ENCODE data around the gene SUSD1. TPM values are rescaled to one million over a fixed set of nuclear protein-coding genes. Genes with fewer than 3 reads are reported as not detected.
A peak's percentile ranks its signal among the peaks of the same experiment; 100 is the strongest.

Gene SUSD1
- total RNA-seq, 2 experiments from 2014 or later: 3.2 to 3.6 TPM

DNA sequence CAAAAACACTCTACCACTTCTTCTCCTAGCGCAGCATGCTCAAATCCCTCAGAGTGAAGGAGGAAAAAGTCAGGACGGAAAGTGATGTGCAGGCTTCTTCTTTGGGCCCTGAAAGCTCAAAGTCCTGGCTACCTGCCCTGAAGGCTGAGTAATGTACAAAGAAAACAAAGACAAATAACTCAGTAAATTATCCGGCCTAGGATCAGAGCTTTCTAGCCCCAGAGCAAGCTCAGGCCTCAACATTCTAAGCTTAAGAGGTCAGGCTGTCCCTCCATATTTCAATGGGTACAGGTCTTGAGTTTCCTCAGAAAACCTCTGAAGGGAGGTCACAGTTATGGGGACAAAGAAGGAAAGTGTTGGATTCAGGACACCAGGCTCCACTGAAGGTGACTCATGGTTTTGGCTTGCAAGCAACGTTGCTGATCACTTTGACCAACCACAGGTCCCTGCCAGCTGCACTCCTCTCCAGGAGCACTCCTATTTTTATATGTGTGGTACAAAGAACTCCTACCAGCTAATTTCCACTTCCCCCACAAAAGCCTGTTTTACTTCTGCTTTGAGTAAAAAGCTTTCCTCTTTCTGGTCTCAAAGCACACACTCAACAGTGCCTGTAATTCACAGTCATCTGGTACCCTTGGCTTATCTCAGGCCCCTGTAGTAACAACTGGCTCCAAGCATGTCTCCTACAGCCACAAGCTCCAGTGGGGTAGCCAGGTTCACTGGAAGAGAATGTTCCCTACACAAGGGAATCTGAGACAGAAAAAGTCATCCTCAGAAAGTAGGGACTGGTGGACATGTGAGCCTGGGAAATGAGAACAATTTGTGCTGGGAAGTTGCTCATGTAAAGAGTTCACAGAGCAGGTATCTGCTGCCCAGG lies 162.8 kb downstream of the SUSD1 start:
- Mint-ChIP-seq H3K27ac (no peak overlapping the region), H3K4me1 (ENCODE audit: low read depth) (peaks cover 31% of the 10 kb centered on the region), H3K36me3 (no peaks in the 10 kb centered on the region), H3K4me3 (no peak overlapping the region), H3K9me3 (no peaks in the 10 kb centered on the region), H3K27me3 (peaks cover 25% of the 10 kb centered on the region)
- intact Hi-C loops (cut with micrococcal nuclease): loop anchor here (1.0 to 5.0 kb wide), 3 partner anchors 17 to 55 kb away; no protein-coding TSS in a partner anchor
- POLR2A ChIA-PET: interaction anchor here (0.7 to 2.7 kb wide), 7 partner anchors 10 to 97 kb away, joined by 3 to 10 read pairs (median 3); no protein-coding TSS in a partner anchor
- peak; percentile 49 for DNase-seq
- CTCF ChIA-PET: interaction anchor here (0.9 to 2.5 kb wide), 5 partner anchors 18 to 116 kb away, joined by 3 to 10 read pairs (median 5); partner anchors contain the start of gene UGCG

DNA sequence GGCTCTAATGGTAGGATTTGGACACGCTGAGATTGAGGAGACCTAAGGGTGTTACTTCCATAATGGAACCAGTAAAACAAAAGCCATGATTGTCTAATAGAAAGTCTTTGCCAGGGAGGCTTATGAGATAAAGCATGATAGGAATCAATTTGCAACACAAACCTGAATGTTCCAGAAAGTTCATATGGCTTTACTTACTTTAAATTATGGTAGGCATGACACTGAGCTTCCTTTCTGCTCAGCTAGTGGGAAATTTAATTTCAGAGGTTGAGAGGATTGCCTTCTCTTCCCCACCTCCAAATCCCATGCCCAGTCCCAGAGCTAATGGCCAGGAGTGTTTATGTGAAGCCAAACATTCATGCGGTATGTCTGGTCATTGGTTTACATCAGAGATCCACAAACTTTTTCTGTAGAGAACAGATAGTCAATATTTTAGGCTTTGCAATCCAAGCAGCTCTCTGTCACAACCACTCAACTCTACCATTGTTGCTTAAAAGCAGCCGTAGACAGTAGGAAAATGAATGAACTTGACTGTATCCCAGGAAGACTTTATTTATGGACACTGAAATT lies 164.0 kb downstream of the SUSD1 start:
- intact Hi-C loops (cut with micrococcal nuclease): loop anchor here (5.0 kb wide), 1 partner anchor 54 kb away; no protein-coding TSS in a partner anchor
- no peaks in the 10 kb centered on the region for H3K9me3 Mint-ChIP-seq
- peaks cover 26% of the 10 kb centered on the region for H3K27me3 Mint-ChIP-seq
- H3K36me3 Mint-ChIP-seq: no peaks in the 10 kb centered on the region
- CTCF ChIA-PET: interaction anchor here (1.4 to 2.5 kb wide), 4 partner anchors 17 to 64 kb away, joined by 3 to 10 read pairs (median 6); no protein-coding TSS in a partner anchor
- H3K4me1 Mint-ChIP-seq (ENCODE audit: low read depth): peaks cover 32% of the 10 kb centered on the region
- H3K27ac Mint-ChIP-seq: no peak overlapping the region
- no peak for DNase-seq
- POLR2A ChIA-PET: interaction anchor here (1.1 to 2.7 kb wide), 3 partner anchors 9 to 23 kb away, joined by 3 to 10 read pairs (median 3); no protein-coding TSS in a partner anchor
- H3K4me3 Mint-ChIP-seq: no peak overlapping the region

DNA sequence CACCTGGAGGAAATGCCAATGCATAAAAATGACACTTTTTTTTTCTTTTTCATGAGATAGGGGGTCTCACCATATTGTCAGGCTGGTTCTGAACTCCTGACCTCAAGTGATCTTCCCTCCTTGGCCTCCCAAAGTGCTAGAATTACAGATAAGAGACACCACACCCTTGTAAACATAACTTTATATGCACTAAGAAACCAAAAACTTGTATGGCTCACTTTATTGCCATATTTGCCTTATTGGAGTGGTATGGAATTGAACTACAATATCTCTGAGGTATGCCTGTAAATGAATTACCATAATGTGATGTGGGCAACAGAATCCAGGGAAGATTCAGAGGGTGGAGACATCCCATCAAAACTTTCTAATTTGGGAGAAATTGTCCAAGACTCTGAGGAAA lies 164.6 kb downstream of the SUSD1 start:
- ChIA-PET CTCF (interaction anchor here (1.9 kb wide), 1 partner anchor 24 kb away, joined by 7 read pairs; no protein-coding TSS in a partner anchor), POLR2A (interaction anchor here (1.1 to 2.7 kb wide), 2 partner anchors 8 to 16 kb away, joined by 3 to 10 read pairs; no protein-coding TSS in a partner anchor)
- H3K27me3 Mint-ChIP-seq: peaks cover 26% of the 10 kb centered on the region
- H3K36me3 Mint-ChIP-seq: no peaks in the 10 kb centered on the region
- H3K4me3 Mint-ChIP-seq: no peak overlapping the region
- H3K27ac Mint-ChIP-seq: no peak overlapping the region
- peaks cover 38% of the 10 kb centered on the region for H3K4me1 Mint-ChIP-seq (ENCODE audit: low read depth)
- no peak for DNase-seq
- no peaks in the 10 kb centered on the region for H3K9me3 Mint-ChIP-seq
- intact Hi-C loops (cut with micrococcal nuclease): loop anchor here (5.0 kb wide), 1 partner anchor 53 kb away; no protein-coding TSS in a partner anchor

DNA sequence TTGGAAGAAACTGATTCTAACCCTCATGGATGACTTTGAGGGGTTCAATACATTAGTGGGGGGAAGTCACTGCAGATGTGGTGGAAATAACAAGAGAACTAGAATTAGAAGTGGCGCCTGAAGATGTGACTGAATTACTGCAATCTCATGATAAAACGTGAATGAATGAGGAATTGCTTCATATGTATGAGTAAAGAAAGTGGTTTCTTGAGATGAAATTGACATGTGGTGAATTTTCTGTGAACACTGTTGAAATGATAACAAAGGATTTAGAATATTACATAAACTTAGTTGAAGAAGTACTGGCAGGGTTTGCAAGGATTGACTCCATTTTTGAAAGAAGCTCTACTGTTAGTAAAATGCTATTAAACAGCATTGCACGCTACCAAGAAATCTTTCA lies 165.4 kb downstream of the SUSD1 start:
- Mint-ChIP-seq H3K36me3 (no peaks in the 10 kb centered on the region), H3K4me3 (no peak overlapping the region), H3K4me1 (ENCODE audit: low read depth) (peaks cover 43% of the 10 kb centered on the region), H3K9me3 (no peaks in the 10 kb centered on the region), H3K27me3 (peaks cover 23% of the 10 kb centered on the region), H3K27ac (no peak overlapping the region)
- intact Hi-C loops (cut with micrococcal nuclease): loop anchor here (5.0 kb wide), 1 partner anchor 52 kb away; no protein-coding TSS in a partner anchor
- POLR2A ChIA-PET: no interaction called here
- no peak for DNase-seq
- CTCF ChIA-PET: no interaction called here

DNA sequence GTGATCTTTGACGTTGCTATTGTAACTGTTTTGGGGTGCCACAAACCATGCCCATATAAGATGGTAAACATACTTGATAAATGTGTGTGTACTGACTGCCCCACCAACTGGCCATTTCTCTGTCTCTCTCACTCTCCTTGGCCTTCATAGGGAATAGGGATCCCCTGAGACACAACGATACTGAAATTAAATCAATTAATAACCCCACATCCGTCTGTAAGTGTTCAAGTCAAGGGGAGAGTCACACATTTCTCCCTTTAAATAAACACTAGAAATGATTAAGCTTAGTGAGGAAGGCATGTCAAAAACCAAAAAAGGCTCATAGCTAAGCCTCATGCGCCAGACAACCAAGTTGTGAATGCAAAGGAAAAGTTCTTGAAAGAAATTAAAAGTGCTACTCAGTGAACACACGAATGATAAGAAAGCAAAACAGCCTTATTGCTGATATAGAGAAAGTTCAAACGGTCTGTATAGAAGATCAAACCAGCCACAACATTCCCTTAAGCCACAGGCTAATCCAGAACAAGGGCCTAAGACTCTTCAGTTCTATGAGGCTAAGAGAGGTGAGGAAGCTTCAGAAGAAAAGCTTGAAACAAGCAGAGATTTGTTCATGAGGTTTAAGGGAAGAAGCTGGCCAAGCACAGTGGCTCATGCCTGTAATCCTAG lies 167.4 kb downstream of the SUSD1 start:
- H3K36me3 Mint-ChIP-seq: no peaks in the 10 kb centered on the region
- H3K4me3 Mint-ChIP-seq: no peak overlapping the region
- H3K27ac Mint-ChIP-seq: no peak overlapping the region
- H3K9me3 Mint-ChIP-seq: no peaks in the 10 kb centered on the region
- CTCF ChIA-PET: interaction anchor here (0.6 kb wide), 1 partner anchor 353 kb away, joined by 3 read pairs; no protein-coding TSS in a partner anchor
- DNase-seq: no peak
- H3K4me1 Mint-ChIP-seq (ENCODE audit: low read depth): peaks cover 48% of the 10 kb centered on the region
- intact Hi-C loops (cut with micrococcal nuclease): no loop called here
- POLR2A ChIA-PET: no interaction called here
- H3K27me3 Mint-ChIP-seq: peaks cover 23% of the 10 kb centered on the region

DNA sequence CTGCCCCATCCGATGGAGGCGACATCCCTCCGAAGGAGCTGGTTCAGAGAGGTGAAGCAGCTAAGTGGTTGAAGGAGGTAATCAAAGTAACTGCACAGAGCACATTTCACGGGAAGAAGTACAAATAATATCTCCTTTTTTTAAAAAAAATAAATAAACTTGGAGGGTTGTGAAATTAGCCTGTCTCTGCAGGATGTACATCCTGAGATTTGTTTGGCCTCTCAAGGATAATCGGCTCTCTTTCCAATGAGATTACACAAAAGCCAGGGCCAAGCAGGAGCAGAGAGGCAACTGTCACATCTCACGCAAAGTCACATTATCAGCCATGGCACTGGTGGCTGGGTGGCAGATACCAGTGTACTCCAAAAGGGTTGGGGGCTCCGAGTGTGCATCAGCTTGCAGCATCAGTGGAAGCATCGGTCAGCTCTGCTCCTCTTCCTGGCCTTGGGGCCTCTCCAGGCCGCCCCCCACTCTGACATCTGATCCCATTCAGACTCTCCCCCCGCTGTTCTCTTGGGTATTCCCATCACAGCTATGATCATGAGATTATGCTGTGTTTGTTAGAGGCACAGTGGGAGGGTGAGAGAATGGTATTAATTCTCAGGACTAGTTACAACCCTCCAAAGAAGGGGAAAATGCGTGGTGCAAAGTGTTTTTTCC lies 168.6 kb downstream of the SUSD1 start:
- H3K4me3 Mint-ChIP-seq: no peak overlapping the region
- intact Hi-C loops (cut with micrococcal nuclease): no loop called here
- no peak overlapping the region for H3K27ac Mint-ChIP-seq
- peaks cover 47% of the 10 kb centered on the region for H3K4me1 Mint-ChIP-seq (ENCODE audit: low read depth)
- no peak for DNase-seq
- POLR2A ChIA-PET: no interaction called here
- no peaks in the 10 kb centered on the region for H3K9me3 Mint-ChIP-seq
- no peaks in the 10 kb centered on the region for H3K36me3 Mint-ChIP-seq
- H3K27me3 Mint-ChIP-seq: peaks cover 23% of the 10 kb centered on the region
- CTCF ChIA-PET: no interaction called here

DNA sequence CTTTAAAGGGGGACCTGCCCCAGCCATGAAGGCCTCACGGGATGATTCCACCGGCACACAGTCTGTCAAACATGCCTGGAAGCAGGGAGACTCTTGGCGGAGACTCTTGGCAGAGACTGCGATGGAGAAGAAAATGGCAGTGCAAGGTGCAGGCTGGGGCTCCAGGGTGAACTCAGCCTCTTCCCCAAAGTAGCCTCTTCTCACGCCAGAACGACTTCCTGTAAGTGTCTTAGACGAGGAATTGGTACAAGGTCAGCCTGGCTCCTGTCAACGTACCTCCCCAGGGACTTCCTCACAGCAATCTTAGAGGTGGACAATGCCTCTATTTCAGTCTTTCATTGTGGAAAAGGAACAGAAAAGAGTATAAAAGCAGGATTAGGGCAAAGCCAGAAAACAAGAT lies 169.2 kb downstream of the SUSD1 start:
- POLR2A ChIA-PET: no interaction called here
- no peak for DNase-seq
- H3K36me3 Mint-ChIP-seq: no peaks in the 10 kb centered on the region
- H3K4me1 Mint-ChIP-seq (ENCODE audit: low read depth): peaks cover 45% of the 10 kb centered on the region
- H3K9me3 Mint-ChIP-seq: no peaks in the 10 kb centered on the region
- no peak overlapping the region for H3K27ac Mint-ChIP-seq
- intact Hi-C loops (cut with micrococcal nuclease): loop anchor here (2.0 kb wide), 1 partner anchor 31 kb away; no protein-coding TSS in a partner anchor
- CTCF ChIA-PET: no interaction called here
- H3K4me3 Mint-ChIP-seq: no peak overlapping the region
- peaks cover 22% of the 10 kb centered on the region for H3K27me3 Mint-ChIP-seq

DNA sequence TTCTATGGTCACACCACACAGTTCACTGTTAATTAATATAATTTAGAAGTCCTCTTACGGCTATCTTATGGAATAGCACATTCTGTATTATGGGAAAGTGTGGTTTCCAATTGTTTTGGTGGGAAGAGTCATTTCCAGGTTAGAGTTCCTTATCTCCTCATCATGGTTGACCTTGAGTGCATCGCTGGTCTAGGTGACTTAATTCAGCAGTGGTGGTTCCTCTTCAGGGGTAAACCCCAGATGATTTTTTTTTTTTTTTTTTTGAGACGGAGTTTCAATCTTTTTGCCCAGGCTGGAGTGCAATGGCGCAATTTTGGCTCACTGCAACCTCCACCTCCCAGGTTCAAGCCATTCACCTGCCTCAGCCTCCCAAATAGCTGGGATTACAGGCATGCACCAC lies 171.6 kb downstream of the SUSD1 start:
- H3K27ac Mint-ChIP-seq: no peak overlapping the region
- POLR2A ChIA-PET: interaction anchor here (2.6 kb wide), 1 partner anchor 8 kb away, joined by 10 read pairs; no protein-coding TSS in a partner anchor
- intact Hi-C loops (cut with micrococcal nuclease): no loop called here

DNA sequence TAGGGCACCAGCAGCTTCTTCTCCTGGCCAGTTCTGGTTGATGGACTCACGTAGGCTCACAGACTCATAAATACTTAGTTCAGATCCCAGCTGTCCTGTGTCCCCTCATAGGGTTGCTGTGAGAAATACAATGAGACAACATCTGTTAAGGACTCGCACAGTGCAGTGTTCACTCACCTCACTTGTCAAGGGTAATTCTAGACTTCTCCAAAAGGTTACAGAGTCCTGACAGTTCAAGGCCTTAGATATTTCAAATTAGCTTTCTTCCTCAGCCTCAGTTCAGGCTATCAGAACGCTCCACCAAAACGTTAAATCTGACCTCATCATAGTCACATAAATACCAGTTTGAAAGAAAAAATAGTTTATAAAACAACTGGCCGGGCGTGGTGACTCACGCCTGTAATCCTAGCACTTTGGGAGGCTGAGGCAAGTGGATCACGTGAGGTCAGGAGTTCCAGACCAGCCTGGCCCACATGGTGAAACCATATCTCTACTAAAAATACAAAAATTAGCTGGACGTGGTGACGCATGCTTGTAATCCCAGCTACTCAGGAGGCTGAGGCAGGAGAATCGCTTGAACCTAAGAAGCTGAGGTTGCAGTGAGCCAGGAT lies 172.1 kb downstream of the SUSD1 start:
- H3K4me1 Mint-ChIP-seq (ENCODE audit: low read depth): peaks cover 40% of the 10 kb centered on the region
- H3K27me3 Mint-ChIP-seq: peaks cover 8% of the 10 kb centered on the region
- H3K4me3 Mint-ChIP-seq: no peak overlapping the region
- no peaks in the 10 kb centered on the region for H3K9me3 Mint-ChIP-seq
- intact Hi-C loops (cut with micrococcal nuclease): no loop called here
- POLR2A ChIA-PET: interaction anchor here (1.4 to 2.6 kb wide), 2 partner anchors 9 to 106 kb away, joined by 3 to 10 read pairs; partner anchors contain the start of gene UGCG
- no peak for DNase-seq
- peak overlapping the region; percentile 53 for H3K27ac Mint-ChIP-seq
- CTCF ChIA-PET: interaction anchor here (1.5 kb wide), 1 partner anchor 71 kb away, joined by 4 read pairs; no protein-coding TSS in a partner anchor
- no peaks in the 10 kb centered on the region for H3K36me3 Mint-ChIP-seq

More for the DNA sequence above, 171.6 kb downstream of the SUSD1 start:
- CTCF ChIA-PET: interaction anchor here (1.5 kb wide), 1 partner anchor 71 kb away, joined by 4 read pairs; no protein-coding TSS in a partner anchor
- H3K27me3 Mint-ChIP-seq: peaks cover 10% of the 10 kb centered on the region
- no peaks in the 10 kb centered on the region for H3K36me3 Mint-ChIP-seq
- H3K4me1 Mint-ChIP-seq (ENCODE audit: low read depth): peaks cover 45% of the 10 kb centered on the region
- DNase-seq: no peak
- no peaks in the 10 kb centered on the region for H3K9me3 Mint-ChIP-seq
- no peak overlapping the region for H3K4me3 Mint-ChIP-seq

DNA sequence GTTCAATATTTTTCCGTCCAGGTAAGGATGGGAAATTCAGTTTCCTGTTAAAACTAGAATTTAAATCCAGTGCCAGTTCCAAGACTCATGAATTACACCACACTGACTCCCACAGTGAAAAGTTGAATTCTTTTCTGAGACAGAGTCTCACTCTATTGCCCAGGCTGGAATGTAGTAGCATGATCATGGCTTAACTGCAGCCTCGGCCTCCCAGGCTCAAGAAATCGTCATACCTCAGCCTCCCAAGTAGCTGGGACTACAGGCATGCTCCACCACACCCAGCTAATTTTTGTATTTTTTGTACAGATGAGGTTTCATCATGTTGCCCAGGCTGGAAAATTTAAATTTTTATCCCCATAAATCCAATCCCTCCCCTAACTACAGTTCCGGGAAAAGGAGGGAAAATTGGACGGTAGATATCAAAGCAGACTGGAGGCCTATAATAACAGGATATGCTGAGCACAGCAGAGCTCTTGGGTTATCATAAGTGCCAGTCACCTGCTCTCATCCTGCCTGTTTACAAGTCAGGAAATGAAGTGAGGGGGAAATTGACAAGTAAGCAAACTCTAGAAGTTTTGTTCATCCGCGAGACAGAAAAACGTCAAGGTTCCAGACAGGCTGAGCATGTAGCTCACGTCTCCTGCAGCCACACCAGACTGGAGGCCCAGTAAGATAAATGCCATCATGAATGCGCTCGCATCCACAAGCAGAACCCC lies 172.8 kb downstream of the SUSD1 start:
- intact Hi-C loops (cut with micrococcal nuclease): no loop called here
- peak overlapping the region; percentile 53 for H3K27ac Mint-ChIP-seq
- H3K9me3 Mint-ChIP-seq: no peaks in the 10 kb centered on the region

More for the DNA sequence above, 172.8 kb downstream of the SUSD1 start:
- ChIA-PET POLR2A (interaction anchor here (0.6 to 2.6 kb wide), 3 partner anchors 10 to 105 kb away, joined by 3 to 10 read pairs (median 3); partner anchors contain the start of gene UGCG), CTCF (interaction anchor here (1.5 kb wide), 1 partner anchor 72 kb away, joined by 4 read pairs; no protein-coding TSS in a partner anchor)
- peaks cover 3% of the 10 kb centered on the region for H3K27me3 Mint-ChIP-seq
- no peak overlapping the region for H3K4me3 Mint-ChIP-seq
- DNase-seq: no peak
- H3K4me1 Mint-ChIP-seq (ENCODE audit: low read depth): peaks cover 34% of the 10 kb centered on the region
- H3K36me3 Mint-ChIP-seq: no peaks in the 10 kb centered on the region
